C4-2B (cell line): ENCODE measurements around the gene OTOGL.

Experiments used
- CTCF ChIP-seq: fragments of 450-650 bp; conservative IDR thresholded peaks from 2 replicates; pipeline ENCODE4 v1.5.1; 2017; ENCODE audit warnings: mild to moderate bottlenecking
- ZFX ChIP-seq: fragments of 450-650 bp; IDR thresholded peaks from 2 replicates; pipeline ENCODE4 v1.6.1; 2017

GRCh38 chr12:80208071-80208470 is 108.7 kb downstream of the OTOGL start:
- TF ChIP-seq CTCF (no peak), ZFX (no peak)
